ENCODE results near the gene ZNF710.

The ZNF710 gene

DNA sequence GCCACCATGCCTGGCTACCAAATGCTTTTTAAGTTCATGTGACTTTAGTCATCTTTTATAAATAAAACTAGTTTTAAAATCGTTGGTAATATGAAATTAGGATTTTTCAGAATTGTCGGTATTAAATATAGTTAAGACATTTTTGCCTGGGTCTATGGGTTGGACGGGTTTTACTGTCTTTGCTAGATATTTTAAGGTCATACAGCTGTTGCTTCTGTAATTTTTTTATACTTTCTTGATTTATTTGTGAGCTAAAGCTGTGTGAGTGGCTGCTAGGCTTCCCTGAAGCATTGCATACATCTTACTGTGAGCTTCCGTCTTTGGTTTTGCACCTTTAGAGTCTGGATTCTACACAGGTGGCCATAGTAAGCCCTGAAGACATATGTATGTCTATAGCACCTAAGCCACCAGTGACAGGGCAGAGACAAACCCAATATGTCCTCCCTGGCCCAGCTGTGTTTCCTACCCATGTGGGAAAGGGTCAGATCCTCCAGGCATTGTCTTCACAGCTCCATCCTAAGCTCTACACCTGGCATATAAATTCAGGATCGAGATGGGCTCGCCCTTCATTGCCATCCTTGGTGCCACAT, 16.6 kb upstream of the ZNF710 start:
- Histone ChIP-seq H3K4me2 (ENCODE audit: low read depth, low read length, poor library complexity, severe bottlenecking) (no peak overlapping the region), H3F3A (ENCODE audit: low read depth) (no peaks in the 10 kb centered on the region), H3K4me1 (ENCODE audit: insufficient read depth, low read length, poor library complexity, severe bottlenecking) (no peaks in the 10 kb centered on the region), H3K4me3 (ENCODE audit: low read length, poor library complexity, severe bottlenecking) (no peak overlapping the region), H3K79me2 (ENCODE audit: insufficient read depth, low read length) (no peaks in the 10 kb centered on the region), H4K20me1 (ENCODE audit: insufficient read depth, low read length, poor library complexity, severe bottlenecking) (no peaks in the 10 kb centered on the region), H2AFZ (ENCODE audit: low read length) (no peak overlapping the region), H3K27me3 (ENCODE audit: insufficient read depth, low read length, poor library complexity, severe bottlenecking) (no peaks in the 10 kb centered on the region), H3K9ac (ENCODE audit: low read depth, low read length, poor library complexity, severe bottlenecking) (no peak overlapping the region), H3K9me2 (replicated peaks; ENCODE audit: low read depth, low read length) (no peaks in the 10 kb centered on the region), H3K36me3 (ENCODE audit: insufficient read depth, low read length) (no peaks in the 10 kb centered on the region), H3K9me3 (ENCODE audit: insufficient read depth, low read depth, low read length) (no peaks in the 10 kb centered on the region)
- TF ChIP-seq, protein P1, sequence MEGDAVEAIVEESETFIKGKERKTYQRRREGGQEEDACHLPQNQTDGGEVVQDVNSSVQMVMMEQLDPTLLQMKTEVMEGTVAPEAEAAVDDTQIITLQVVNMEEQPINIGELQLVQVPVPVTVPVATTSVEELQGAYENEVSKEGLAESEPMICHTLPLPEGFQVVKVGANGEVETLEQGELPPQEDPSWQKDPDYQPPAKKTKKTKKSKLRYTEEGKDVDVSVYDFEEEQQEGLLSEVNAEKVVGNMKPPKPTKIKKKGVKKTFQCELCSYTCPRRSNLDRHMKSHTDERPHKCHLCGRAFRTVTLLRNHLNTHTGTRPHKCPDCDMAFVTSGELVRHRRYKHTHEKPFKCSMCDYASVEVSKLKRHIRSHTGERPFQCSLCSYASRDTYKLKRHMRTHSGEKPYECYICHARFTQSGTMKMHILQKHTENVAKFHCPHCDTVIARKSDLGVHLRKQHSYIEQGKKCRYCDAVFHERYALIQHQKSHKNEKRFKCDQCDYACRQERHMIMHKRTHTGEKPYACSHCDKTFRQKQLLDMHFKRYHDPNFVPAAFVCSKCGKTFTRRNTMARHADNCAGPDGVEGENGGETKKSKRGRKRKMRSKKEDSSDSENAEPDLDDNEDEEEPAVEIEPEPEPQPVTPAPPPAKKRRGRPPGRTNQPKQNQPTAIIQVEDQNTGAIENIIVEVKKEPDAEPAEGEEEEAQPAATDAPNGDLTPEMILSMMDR (conservative IDR thresholded peaks at IDR 0.05; ENCODE audit: low read length): no peak
- TF ChIP-seq EZH2phosphoT487 (IDR thresholded peaks at IDR 0.05; ENCODE audit: borderline replicate concordance): no peak

- Histone ChIP-seq H2AFZ (ENCODE audit: low read length) (no peak overlapping the region), H3K4me2 (ENCODE audit: low read depth, low read length, poor library complexity, severe bottlenecking) (no peak overlapping the region), H3K9me2 (replicated peaks; ENCODE audit: low read depth, low read length) (no peaks in the 10 kb centered on the region), H3K9me3 (ENCODE audit: insufficient read depth, low read depth, low read length) (no peaks in the 10 kb centered on the region), H3K9ac (ENCODE audit: low read depth, low read length, poor library complexity, severe bottlenecking) (no peak overlapping the region), H4K20me1 (ENCODE audit: insufficient read depth, low read length, poor library complexity, severe bottlenecking) (no peaks in the 10 kb centered on the region), H3K36me3 (ENCODE audit: insufficient read depth, low read length) (no peaks in the 10 kb centered on the region), H3K4me1 (ENCODE audit: insufficient read depth, low read length, poor library complexity, severe bottlenecking) (no peaks in the 10 kb centered on the region), H3K4me3 (ENCODE audit: low read length, poor library complexity, severe bottlenecking) (no peak overlapping the region), H3F3A (ENCODE audit: low read depth) (no peaks in the 10 kb centered on the region), H3K27me3 (ENCODE audit: insufficient read depth, low read length, poor library complexity, severe bottlenecking) (no peaks in the 10 kb centered on the region), H3K79me2 (ENCODE audit: insufficient read depth, low read length) (no peaks in the 10 kb centered on the region)
- TF ChIP-seq, protein P1 (conservative IDR thresholded peaks at IDR 0.05; ENCODE audit: low read length): no peak
- TF ChIP-seq EZH2phosphoT487 (IDR thresholded peaks at IDR 0.05; ENCODE audit: borderline replicate concordance): no peak
These were observed 16.0 kb upstream of the ZNF710 start for GRCh38 chr15:89985111-89985510.

DNA sequence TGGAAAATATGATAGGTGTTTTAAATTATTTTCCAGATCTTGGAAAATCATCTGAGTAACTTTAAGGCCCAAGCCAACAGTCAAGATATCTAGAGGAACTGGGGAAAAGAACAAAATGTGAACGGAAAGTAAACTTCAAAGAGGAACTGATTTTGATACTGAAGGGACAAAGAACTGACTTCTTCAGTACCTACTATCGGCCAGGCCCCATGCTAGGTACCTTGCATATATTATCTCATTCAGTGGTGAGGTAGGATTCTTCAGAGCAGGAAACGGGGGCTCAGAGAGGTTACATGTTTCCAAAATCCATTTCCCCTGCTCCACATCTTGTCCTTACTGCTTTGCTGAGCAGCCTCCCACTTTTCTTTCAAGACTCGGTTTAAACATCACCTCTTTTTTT, 9.8 kb upstream of the ZNF710 start:
- no peaks in the 10 kb centered on the region for H3K79me2 ChIP-seq (ENCODE audit: insufficient read depth, low read length)
- no peak overlapping the region for H3K4me2 ChIP-seq (ENCODE audit: low read depth, low read length, poor library complexity, severe bottlenecking)
- H3K9me3 ChIP-seq (ENCODE audit: insufficient read depth, low read depth, low read length): no peaks in the 10 kb centered on the region
- no peaks in the 10 kb centered on the region for H3F3A ChIP-seq (ENCODE audit: low read depth)
- H3K4me1 ChIP-seq (ENCODE audit: insufficient read depth, low read length, poor library complexity, severe bottlenecking): no peaks in the 10 kb centered on the region
- no peaks in the 10 kb centered on the region for H3K27me3 ChIP-seq (ENCODE audit: insufficient read depth, low read length, poor library complexity, severe bottlenecking)
- H3K9me2 ChIP-seq (replicated peaks; ENCODE audit: low read depth, low read length): no peaks in the 10 kb centered on the region
- no peak overlapping the region for H2AFZ ChIP-seq (ENCODE audit: low read length)
- TF ChIP-seq, protein P1 (conservative IDR thresholded peaks at IDR 0.05; ENCODE audit: low read length): no peak
- TF ChIP-seq EZH2phosphoT487 (IDR thresholded peaks at IDR 0.05; ENCODE audit: borderline replicate concordance): no peak
- H3K36me3 ChIP-seq (ENCODE audit: insufficient read depth, low read length): no peaks in the 10 kb centered on the region
- H3K9ac ChIP-seq (ENCODE audit: low read depth, low read length, poor library complexity, severe bottlenecking): no peak overlapping the region
- H4K20me1 ChIP-seq (ENCODE audit: insufficient read depth, low read length, poor library complexity, severe bottlenecking): no peaks in the 10 kb centered on the region
- H3K4me3 ChIP-seq (ENCODE audit: low read length, poor library complexity, severe bottlenecking): no peak overlapping the region
